ENCODE measurements around the gene TMEM200B.

TMEM200B gene

DNA sequence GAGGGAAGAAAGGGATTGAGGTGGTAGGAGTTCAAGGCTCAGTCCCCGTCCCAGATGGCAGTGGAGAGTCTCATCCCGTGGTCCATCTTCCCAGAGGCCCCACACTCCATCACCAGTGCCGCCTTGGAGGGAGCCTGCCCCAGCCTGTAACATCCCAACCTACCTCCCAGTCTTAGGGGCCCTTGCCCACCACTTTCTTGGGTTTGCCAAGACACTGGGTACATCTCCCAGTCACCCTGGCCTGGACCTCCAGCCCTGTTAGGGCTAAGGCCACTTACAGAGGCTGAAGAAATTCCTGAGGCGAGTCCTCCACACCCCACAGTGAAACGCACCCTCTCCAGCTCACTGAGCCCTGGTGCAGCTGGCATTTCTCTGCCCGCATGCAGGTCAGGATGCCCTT, 3.3 kb downstream of the TMEM200B start:
- TF ChIP-seq, protein P1, sequence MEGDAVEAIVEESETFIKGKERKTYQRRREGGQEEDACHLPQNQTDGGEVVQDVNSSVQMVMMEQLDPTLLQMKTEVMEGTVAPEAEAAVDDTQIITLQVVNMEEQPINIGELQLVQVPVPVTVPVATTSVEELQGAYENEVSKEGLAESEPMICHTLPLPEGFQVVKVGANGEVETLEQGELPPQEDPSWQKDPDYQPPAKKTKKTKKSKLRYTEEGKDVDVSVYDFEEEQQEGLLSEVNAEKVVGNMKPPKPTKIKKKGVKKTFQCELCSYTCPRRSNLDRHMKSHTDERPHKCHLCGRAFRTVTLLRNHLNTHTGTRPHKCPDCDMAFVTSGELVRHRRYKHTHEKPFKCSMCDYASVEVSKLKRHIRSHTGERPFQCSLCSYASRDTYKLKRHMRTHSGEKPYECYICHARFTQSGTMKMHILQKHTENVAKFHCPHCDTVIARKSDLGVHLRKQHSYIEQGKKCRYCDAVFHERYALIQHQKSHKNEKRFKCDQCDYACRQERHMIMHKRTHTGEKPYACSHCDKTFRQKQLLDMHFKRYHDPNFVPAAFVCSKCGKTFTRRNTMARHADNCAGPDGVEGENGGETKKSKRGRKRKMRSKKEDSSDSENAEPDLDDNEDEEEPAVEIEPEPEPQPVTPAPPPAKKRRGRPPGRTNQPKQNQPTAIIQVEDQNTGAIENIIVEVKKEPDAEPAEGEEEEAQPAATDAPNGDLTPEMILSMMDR (IDR thresholded peaks at IDR 0.05; ENCODE audit: borderline replicate concordance, extremely low read depth, low read length, poor library complexity, severe bottlenecking), result no peak
- DNase-seq (no peak), ATAC-seq (ENCODE audit: insufficient read depth, low read depth) (no peak)
- H3K79me2 ChIP-seq (ENCODE audit: insufficient read depth, low read length), result no peaks in the 10 kb centered on the region
- no peak overlapping the region for H2AFZ ChIP-seq (ENCODE audit: low read depth, low read length)
- H3K4me3 ChIP-seq (ENCODE audit: low read depth in 1 of 2, low read length in 2 of 2), result no peak overlapping the region
- H3K4me2 ChIP-seq (ENCODE audit: insufficient read depth, low read length), result no peak overlapping the region
- no peaks in the 10 kb centered on the region for H4K20me1 ChIP-seq (ENCODE audit: insufficient read depth, low read length)
- no peak overlapping the region for H3K9ac ChIP-seq (ENCODE audit: low read depth, low read length)
- H3K9me3 ChIP-seq (ENCODE audit: insufficient read depth, low read length, severe bottlenecking), result no peaks in the 10 kb centered on the region
- no peak overlapping the region for H3K27ac ChIP-seq (ENCODE audit: low read length)
- H3K36me3 ChIP-seq (ENCODE audit: insufficient read depth, low read length), result peaks cover 24% of the 10 kb centered on the region
- peaks cover 10% of the 10 kb centered on the region for H3K4me1 ChIP-seq (ENCODE audit: insufficient read depth, low read length)
- H3K27me3 ChIP-seq (ENCODE audit: insufficient read depth, low read length, poor library complexity), result no peaks in the 10 kb centered on the region

DNA sequence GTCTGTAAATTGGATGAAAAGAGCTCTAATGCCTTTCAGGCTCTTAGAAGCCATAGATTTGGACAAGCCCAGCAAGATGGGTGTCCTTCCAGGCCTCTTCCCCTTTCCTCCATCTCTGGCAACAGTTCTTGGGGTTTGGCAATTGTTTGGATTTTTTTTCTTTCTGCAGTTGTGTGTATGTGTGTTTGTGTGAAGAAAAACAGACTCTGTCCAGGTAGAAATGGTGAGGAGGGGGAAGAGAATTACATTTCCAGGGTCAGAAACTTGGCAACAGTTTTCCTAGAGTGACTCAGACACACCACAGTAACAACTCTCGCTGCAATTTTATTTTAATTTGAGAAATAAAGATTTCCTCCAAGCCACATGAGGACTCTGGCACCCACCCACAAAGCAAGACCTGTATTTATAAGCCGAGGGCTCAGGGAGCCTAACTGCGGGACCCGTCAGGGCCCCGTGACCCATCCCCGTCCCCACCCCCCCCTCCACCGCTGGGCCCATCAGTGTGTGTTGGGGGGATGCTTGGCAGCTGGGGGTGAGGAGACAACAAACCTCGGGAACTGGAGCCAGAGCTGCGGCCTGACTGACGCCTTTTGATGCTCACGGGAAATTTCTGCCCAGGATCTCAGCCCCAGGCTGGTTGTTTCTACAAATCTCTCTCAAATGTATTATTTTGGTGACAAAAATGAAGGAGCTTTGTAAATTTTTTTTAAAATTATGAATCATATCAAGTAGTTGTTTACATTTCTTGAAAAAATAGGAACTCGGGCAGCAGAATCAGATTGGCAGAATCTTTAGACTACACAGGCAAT, 4.4 kb downstream of the TMEM200B start:
- Histone ChIP-seq H3K79me2 (ENCODE audit: insufficient read depth, low read length) (no peaks in the 10 kb centered on the region), H3K9ac (ENCODE audit: low read depth, low read length) (no peak overlapping the region), H3K4me2 (ENCODE audit: insufficient read depth, low read length) (no peak overlapping the region), H3K27ac (ENCODE audit: low read length) (no peak overlapping the region), H3K9me3 (ENCODE audit: insufficient read depth, low read length, severe bottlenecking) (no peaks in the 10 kb centered on the region), H3K4me3 (ENCODE audit: low read depth in 1 of 2, low read length in 2 of 2) (no peak overlapping the region), H3K36me3 (ENCODE audit: insufficient read depth, low read length) (peaks cover 26% of the 10 kb centered on the region), H4K20me1 (ENCODE audit: insufficient read depth, low read length) (no peaks in the 10 kb centered on the region), H3K4me1 (ENCODE audit: insufficient read depth, low read length) (peaks cover 4% of the 10 kb centered on the region), H3K27me3 (ENCODE audit: insufficient read depth, low read length, poor library complexity) (no peaks in the 10 kb centered on the region), H2AFZ (ENCODE audit: low read depth, low read length) (no peak overlapping the region)
- ATAC-seq (ENCODE audit: insufficient read depth, low read depth) (no peak), DNase-seq (no peak)
- TF ChIP-seq, protein P1 (IDR thresholded peaks at IDR 0.05; ENCODE audit: borderline replicate concordance, extremely low read depth, low read length, poor library complexity, severe bottlenecking), result no peak
- TF ChIP-seq EZH2 (IDR thresholded peaks at IDR 0.05; ENCODE audit: borderline replicate concordance, low read depth, low read length, severe bottlenecking), result no peak

DNA sequence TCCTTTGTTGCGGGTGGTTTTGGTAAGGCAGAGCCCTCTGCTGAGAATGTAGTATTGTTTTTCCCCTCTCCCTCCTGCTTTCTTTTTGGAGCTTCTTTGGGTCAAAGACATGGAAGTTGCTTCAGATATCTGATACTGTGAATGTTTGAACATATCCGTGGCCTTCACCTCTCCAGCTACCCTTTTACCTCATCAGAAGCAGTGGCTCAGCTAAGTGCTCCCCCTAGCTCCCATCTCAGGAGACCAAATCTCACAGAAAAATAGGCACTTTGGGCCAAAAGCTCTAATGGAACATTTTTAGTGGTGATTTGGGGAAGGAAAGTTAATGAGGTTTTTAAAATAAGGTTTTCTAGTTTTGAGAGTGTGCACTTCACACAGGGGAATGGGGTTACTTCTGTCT, 6.3 kb downstream of the TMEM200B start:
- TF ChIP-seq, protein P1 (IDR thresholded peaks at IDR 0.05; ENCODE audit: borderline replicate concordance, extremely low read depth, low read length, poor library complexity, severe bottlenecking), result no peak
- no peak for TF ChIP-seq EZH2 (IDR thresholded peaks at IDR 0.05; ENCODE audit: borderline replicate concordance, low read depth, low read length, severe bottlenecking)
- H4K20me1 ChIP-seq (ENCODE audit: insufficient read depth, low read length), result no peaks in the 10 kb centered on the region
- H3K9me3 ChIP-seq (ENCODE audit: insufficient read depth, low read length, severe bottlenecking), result no peaks in the 10 kb centered on the region
- H3K4me2 ChIP-seq (ENCODE audit: insufficient read depth, low read length), result no peak overlapping the region
- H2AFZ ChIP-seq (ENCODE audit: low read depth, low read length), result no peak overlapping the region
- H3K4me1 ChIP-seq (ENCODE audit: insufficient read depth, low read length), result no peaks in the 10 kb centered on the region
- H3K9ac ChIP-seq (ENCODE audit: low read depth, low read length), result no peak overlapping the region
- H3K36me3 ChIP-seq (ENCODE audit: insufficient read depth, low read length), result peaks cover 45% of the 10 kb centered on the region
- ATAC-seq (ENCODE audit: insufficient read depth, low read depth), result no peak
- DNase-seq, result no peak
- no peaks in the 10 kb centered on the region for H3K27me3 ChIP-seq (ENCODE audit: insufficient read depth, low read length, poor library complexity)
- no peak overlapping the region for H3K27ac ChIP-seq (ENCODE audit: low read length)
- no peak overlapping the region for H3K4me3 ChIP-seq (ENCODE audit: low read depth in 1 of 2, low read length in 2 of 2)
- no peaks in the 10 kb centered on the region for H3K79me2 ChIP-seq (ENCODE audit: insufficient read depth, low read length)

Measured in DND-41 (cell line).